ENCODE measurements around the gene PLBD2. TPM values are rescaled to one million over a fixed set of nuclear protein-coding genes. Genes with fewer than 3 reads are reported as not detected.

PLBD2 gene
- total and polyA plus RNA-seq, 8 donors: 2.7 to 32.4 (median 8.2) TPM

DNA sequence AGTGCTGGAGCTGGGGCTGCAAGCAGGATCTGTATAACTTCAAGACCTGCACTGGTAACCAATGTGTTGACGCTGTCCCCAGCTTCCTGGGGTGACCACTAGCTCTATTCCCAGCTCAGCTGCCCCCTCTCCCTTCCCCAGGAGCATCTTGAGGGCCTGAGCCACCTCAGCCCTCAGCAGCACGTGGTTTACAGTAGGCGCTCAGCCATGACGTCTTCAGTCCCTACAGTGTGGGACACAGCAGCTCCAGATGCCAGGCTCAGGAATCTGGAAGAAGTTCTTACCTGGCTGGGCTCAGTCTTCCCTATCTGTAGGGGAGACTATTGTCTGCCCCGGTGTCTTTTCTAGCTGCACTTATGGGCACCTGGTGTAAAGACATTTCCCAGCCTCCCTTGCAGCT is 36.7 kb downstream of the PLBD2 start:
- DNase-seq: no peak
- intact Hi-C loops (cut with DNase I; ENCODE audit: low total_unique reads): no loop called here
- Histone ChIP-seq H3K4me3 (no peak overlapping the region), H3K4me1 (no peaks in the 10 kb centered on the region), H3K36me3 (peaks cover 0 to 15% (median 14%) of the 10 kb centered on the region in 4 donors), H3K9me3 (no peaks in the 10 kb centered on the region), H3K27ac (no peak overlapping the region), H3K27me3 (peaks cover 0 to 33% (median 8%) of the 10 kb centered on the region in 3 donors)
- TF ChIP-seq, protein P1, sequence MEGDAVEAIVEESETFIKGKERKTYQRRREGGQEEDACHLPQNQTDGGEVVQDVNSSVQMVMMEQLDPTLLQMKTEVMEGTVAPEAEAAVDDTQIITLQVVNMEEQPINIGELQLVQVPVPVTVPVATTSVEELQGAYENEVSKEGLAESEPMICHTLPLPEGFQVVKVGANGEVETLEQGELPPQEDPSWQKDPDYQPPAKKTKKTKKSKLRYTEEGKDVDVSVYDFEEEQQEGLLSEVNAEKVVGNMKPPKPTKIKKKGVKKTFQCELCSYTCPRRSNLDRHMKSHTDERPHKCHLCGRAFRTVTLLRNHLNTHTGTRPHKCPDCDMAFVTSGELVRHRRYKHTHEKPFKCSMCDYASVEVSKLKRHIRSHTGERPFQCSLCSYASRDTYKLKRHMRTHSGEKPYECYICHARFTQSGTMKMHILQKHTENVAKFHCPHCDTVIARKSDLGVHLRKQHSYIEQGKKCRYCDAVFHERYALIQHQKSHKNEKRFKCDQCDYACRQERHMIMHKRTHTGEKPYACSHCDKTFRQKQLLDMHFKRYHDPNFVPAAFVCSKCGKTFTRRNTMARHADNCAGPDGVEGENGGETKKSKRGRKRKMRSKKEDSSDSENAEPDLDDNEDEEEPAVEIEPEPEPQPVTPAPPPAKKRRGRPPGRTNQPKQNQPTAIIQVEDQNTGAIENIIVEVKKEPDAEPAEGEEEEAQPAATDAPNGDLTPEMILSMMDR (IDR thresholded peaks at IDR 0.05): no peak
- no peak for TF ChIP-seq POLR2A (IDR thresholded peaks at IDR 0.05)
- TF ChIP-seq POLR2AphosphoS5 (IDR thresholded peaks at IDR 0.05): no peak
- no peak for TF ChIP-seq EP300 (IDR thresholded peaks at IDR 0.05)
- 72 to 82% (median 80%) methylated on average over 5 of the region's 5 CpGs for WGBS, 5 donors

DNA sequence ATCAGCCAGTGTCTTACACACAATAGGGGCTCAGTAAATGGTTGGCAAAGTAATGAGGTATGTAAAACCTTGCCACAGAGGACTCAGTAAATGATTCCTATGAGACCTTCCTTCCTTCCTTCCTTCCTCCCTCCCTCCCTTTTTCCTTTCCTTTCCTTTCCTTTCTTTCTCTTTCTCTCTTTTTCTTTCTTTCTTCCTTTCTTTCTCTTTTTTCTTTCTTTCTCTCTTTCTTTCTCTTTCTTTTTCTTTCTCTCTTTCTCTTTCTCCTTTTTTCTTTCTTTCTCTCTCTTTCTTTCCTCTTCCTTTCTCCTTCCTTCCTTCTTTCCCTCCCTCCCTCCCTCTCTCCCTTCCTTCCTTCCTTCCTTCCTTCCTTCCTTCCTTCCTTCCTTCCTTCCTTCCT is 37.8 kb downstream of the PLBD2 start:
- Histone ChIP-seq H3K4me3 (no peak overlapping the region), H3K4me1 (no peaks in the 10 kb centered on the region), H3K36me3 (peaks cover 0 to 4% (median 3%) of the 10 kb centered on the region in 4 donors), H3K27ac (no peak overlapping the region), H3K27me3 (peaks cover 0 to 37% (median 8%) of the 10 kb centered on the region in 3 donors), H3K9me3 (no peaks in the 10 kb centered on the region)
- intact Hi-C loops (cut with DNase I; ENCODE audit: low total_unique reads): no loop called here
- DNase-seq: no peak
- TF ChIP-seq POLR2AphosphoS5 (IDR thresholded peaks at IDR 0.05): no peak
- TF ChIP-seq, protein P1 (IDR thresholded peaks at IDR 0.05): no peak
- no peak for TF ChIP-seq POLR2A (IDR thresholded peaks at IDR 0.05)
- TF ChIP-seq EP300 (IDR thresholded peaks at IDR 0.05): no peak

DNA sequence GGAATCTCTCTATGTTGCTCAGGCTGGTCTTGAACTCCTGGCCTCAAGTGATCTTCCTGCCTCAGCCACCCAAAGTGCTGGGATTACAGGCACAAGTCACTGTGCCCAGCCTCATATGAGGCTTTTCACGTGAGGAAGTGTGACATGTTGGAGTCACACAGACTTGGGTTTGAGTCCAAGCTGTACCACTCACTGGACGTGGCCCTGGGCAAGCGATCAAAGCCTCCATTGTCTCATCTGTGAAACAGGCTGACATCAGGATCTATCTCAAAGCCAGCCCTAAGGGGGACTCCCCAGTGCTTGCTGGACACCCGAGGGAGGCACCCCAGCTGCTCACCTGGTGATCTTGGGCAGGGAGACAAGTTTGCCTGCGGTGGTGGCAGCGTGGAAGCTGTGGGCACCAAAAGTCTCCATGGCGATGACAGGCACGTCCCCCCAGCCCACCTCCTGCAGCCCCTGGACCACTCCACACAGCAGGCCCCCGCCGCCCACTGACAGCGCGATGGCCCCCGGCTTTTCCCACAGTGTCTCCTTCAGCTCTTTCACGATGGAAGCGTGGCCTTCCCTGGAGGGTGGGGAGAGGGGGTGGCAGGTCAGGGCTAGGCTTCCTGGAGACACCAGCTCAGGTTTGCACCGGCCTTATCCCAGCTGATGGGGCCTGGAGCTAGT is 38.6 kb downstream of the PLBD2 start:
- intact Hi-C loops (cut with DNase I; ENCODE audit: low total_unique reads): no loop called here
- 48 to 67% (median 64%) methylated on average over 4 to 16 of the region's 16 CpGs for WGBS, 5 donors
- Histone ChIP-seq H3K27ac (no peak overlapping the region), H3K4me3 (no peak overlapping the region), H3K4me1 (no peaks in the 10 kb centered on the region), H3K27me3 (peaks cover 0 to 45% (median 8%) of the 10 kb centered on the region in 3 donors), H3K36me3 (no peaks in the 10 kb centered on the region), H3K9me3 (no peaks in the 10 kb centered on the region)
- no peak for DNase-seq
- TF ChIP-seq EP300 (IDR thresholded peaks at IDR 0.05) (no peak), POLR2AphosphoS5 (IDR thresholded peaks at IDR 0.05) (no peak), POLR2A (IDR thresholded peaks at IDR 0.05) (no peak)
- TF ChIP-seq, protein P1 (IDR thresholded peaks at IDR 0.05): no peak

DNA sequence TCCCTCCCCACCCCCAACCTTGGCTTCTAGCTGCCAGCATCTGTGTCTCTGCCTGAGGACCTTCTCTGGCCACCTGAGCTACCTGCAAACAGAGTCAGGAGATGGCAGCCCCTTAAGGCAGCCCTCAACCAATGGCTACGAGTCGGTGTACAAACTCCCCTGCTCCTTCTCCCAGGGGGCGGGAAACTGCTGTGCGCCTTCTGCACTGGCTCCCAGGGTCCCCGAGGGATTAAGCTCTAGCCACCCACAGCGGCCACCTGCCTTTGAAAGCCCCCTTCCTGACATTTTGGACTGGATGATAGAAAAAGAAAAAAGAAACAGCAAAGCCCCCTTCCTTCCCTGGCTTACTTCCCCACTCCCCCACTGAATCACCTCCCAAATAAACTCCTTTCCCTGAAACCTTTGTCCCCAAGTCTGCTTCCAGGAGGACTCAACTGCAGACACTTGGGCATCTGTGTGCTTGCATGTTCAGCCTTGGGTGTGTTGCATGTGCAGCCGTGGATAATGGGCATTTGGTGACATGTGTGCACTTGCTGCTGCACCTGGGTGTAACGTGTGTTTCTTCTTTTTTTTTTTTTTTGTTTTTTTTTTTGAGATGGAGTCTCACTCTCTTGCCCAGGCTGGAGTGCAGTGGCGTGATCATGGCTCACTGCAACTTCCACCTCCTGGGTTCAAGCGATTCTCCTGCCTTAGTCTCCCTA is 39.3 kb downstream of the PLBD2 start:
- no peak for DNase-seq
- no peak overlapping the region for H3K4me3 ChIP-seq
- TF ChIP-seq, protein P1 (IDR thresholded peaks at IDR 0.05): no peak
- TF ChIP-seq POLR2A (IDR thresholded peaks at IDR 0.05) (no peak), EP300 (IDR thresholded peaks at IDR 0.05) (no peak), POLR2AphosphoS5 (IDR thresholded peaks at IDR 0.05) (no peak)
- no peak overlapping the region for H3K27ac ChIP-seq
- no peaks in the 10 kb centered on the region for H3K4me1 ChIP-seq
- H3K9me3 ChIP-seq: no peaks in the 10 kb centered on the region
- no peaks in the 10 kb centered on the region for H3K36me3 ChIP-seq
- 46 to 59% (median 48%) methylated on average over 9 to 10 of the region's 10 CpGs for WGBS, 5 donors
- peaks cover 0 to 52% (median 8%) of the 10 kb centered on the region in 3 donors for H3K27me3 ChIP-seq
- intact Hi-C loops (cut with DNase I; ENCODE audit: low total_unique reads): no loop called here
